ENCODE measurements around the gene SEL1L3. TPM values are rescaled to one million over a fixed set of nuclear protein-coding genes. Genes with fewer than 3 reads are reported as not detected.

Gene SEL1L3
- total and polyA plus RNA-seq, 12 donors: 1.4 to 9.8 (median 3.5) TPM

GRCh38 chr4:25905371-25905770 lies 42.6 kb upstream of the SEL1L3 start:
- no peak for TF ChIP-seq CTCF (IDR thresholded peaks at IDR 0.05)
- WGBS, 2 donors: 96% methylated on average over 4 of the region's 4 CpGs
- ATAC-seq (no peak), DNase-seq (no peak)
- H3K27ac ChIP-seq: no peak overlapping the region
- H3K4me3 ChIP-seq: no peak overlapping the region
- intact Hi-C loops (cut with DNase I): no loop called here
- H3K4me1 ChIP-seq: peaks cover 0 to 6% (median 0%) of the 10 kb centered on the region in 9 donors
- no peaks in the 10 kb centered on the region for H3K27me3 ChIP-seq
- no peaks in the 10 kb centered on the region for H3K9me3 ChIP-seq
- H3K36me3 ChIP-seq: no peaks in the 10 kb centered on the region

GRCh38 chr4:25904748-25905082 lies 41.9 kb upstream of the SEL1L3 start:
- no peak overlapping the region for H3K27ac ChIP-seq
- intact Hi-C loops (cut with DNase I): no loop called here
- ATAC-seq (no peak), DNase-seq (no peak)
- no peaks in the 10 kb centered on the region for H3K27me3 ChIP-seq
- 93 to 98% methylated on average over 3 of the region's 3 CpGs for WGBS, 2 donors
- no peak for TF ChIP-seq CTCF (IDR thresholded peaks at IDR 0.05)
- H3K9me3 ChIP-seq: no peaks in the 10 kb centered on the region
- no peak overlapping the region for H3K4me3 ChIP-seq
- no peaks in the 10 kb centered on the region for H3K36me3 ChIP-seq
- peaks cover 0 to 6% (median 0%) of the 10 kb centered on the region in 9 donors for H3K4me1 ChIP-seq

GRCh38 chr4:25903900-25904747 lies 41.3 kb upstream of the SEL1L3 start:
- no peak for DNase-seq
- WGBS, 2 donors: 71 to 78% methylated on average over 8 of the region's 8 CpGs
- Histone ChIP-seq H3K9me3 (no peaks in the 10 kb centered on the region), H3K36me3 (no peaks in the 10 kb centered on the region), H3K4me3 (no peak overlapping the region), H3K27me3 (no peaks in the 10 kb centered on the region), H3K4me1 (peaks cover 0 to 6% (median 0%) of the 10 kb centered on the region in 9 donors), H3K27ac (no peak overlapping the region)
- TF ChIP-seq CTCF (IDR thresholded peaks at IDR 0.05): no peak
- no peak for ATAC-seq
- intact Hi-C loops (cut with DNase I): no loop called here

GRCh38 chr4:25901030-25901430 lies 38.2 kb upstream of the SEL1L3 start:
- Histone ChIP-seq H3K4me3 (no peak overlapping the region), H3K4me1 (peaks cover 0 to 6% (median 0%) of the 10 kb centered on the region in 9 donors), H3K27ac (no peak overlapping the region), H3K27me3 (no peaks in the 10 kb centered on the region), H3K9me3 (no peaks in the 10 kb centered on the region), H3K36me3 (no peaks in the 10 kb centered on the region)
- 68 to 79% methylated on average over 10 of the region's 10 CpGs for WGBS, 2 donors
- TF ChIP-seq CTCF (IDR thresholded peaks at IDR 0.05): no peak
- intact Hi-C loops (cut with DNase I): no loop called here
- peak in 1 of 2 donors; percentile 17 for DNase-seq
- peak in 4 of 8 donors; percentile 48 to 87 (median 76) for ATAC-seq
